Activated CD8-positive, alpha-beta memory T cell treated with anti-CD3 and anti-CD28 coated beads for 36 hours (primary cell): ENCODE results near the gene CLRN2. TPM values are rescaled to one million over a fixed set of nuclear protein-coding genes. Genes with fewer than 3 reads are reported as not detected.
"Not testable (repeated sequence)": the region's sequence is repeated elsewhere in the genome, so short reads cannot be mapped to it uniquely, and the experiment has no call there.

Experiments
- CTCF ChIA-PET: fragments of 350-600 bp; sonication (Branson Sonifier 250); formaldehyde crosslinking; loops from one replicate; lab custom pipeline; 2021; ENCODE audit warnings: antibody characterized with exemption; lab: Charles Lee
- POLR2A ChIA-PET: fragments of 350-600 bp; sonication (Branson Sonifier 250); formaldehyde crosslinking; loops from one replicate; lab custom pipeline; 2021; ENCODE audit warnings: antibody characterized with exemption; lab: Charles Lee
- total RNA-seq, 2 experiments: library from RNA; stranded (reverse); gene quantifications; one replicate each; pipeline ENCODE4 v1.2.3, GENCODE V29; 2021

The CLRN2 gene
- total RNA-seq, 2 experiments from 2014 or later, result not detected

- POLR2A ChIA-PET, result no interaction called here
- CTCF ChIA-PET, result no interaction called here
These were observed 16.7 kb downstream of the CLRN2 start for GRCh38 chr4:17531538-17532285.

GRCh38 chr4:17534705-17535104 is 19.7 kb downstream of the CLRN2 start:
- ChIA-PET POLR2A (no interaction called here), CTCF (interaction anchor here (0.9 kb wide), 1 partner anchor 14 kb away, joined by 4 read pairs; no protein-coding TSS in a partner anchor)

GRCh38 chr4:17535242-17535641 is 20.3 kb downstream of the CLRN2 start:
- CTCF ChIA-PET, result interaction anchor here (0.9 kb wide), 1 partner anchor 14 kb away, joined by 4 read pairs; no protein-coding TSS in a partner anchor
- POLR2A ChIA-PET, result no interaction called here

GRCh38 chr4:17535906-17536305 is 20.9 kb downstream of the CLRN2 start:
- POLR2A ChIA-PET, result no interaction called here
- CTCF ChIA-PET, result no interaction called here

GRCh38 chr4:17537060-17537459 is 22.1 kb downstream of the CLRN2 start:
- POLR2A ChIA-PET, CTCF ChIA-PET: not testable (repeated sequence)

GRCh38 chr4:17544205-17544604 is 29.2 kb downstream of the CLRN2 start:
- POLR2A ChIA-PET, result no interaction called here
- CTCF ChIA-PET, result no interaction called here

GRCh38 chr4:17544831-17545234 is 29.9 kb downstream of the CLRN2 start:
- CTCF ChIA-PET, result interaction anchor here (5.0 kb wide), 1 partner anchor 92 kb away, joined by 24 read pairs; no protein-coding TSS in a partner anchor
- POLR2A ChIA-PET, result no interaction called here

- POLR2A ChIA-PET, result no interaction called here
- CTCF ChIA-PET, result interaction anchor here (5.0 kb wide), 1 partner anchor 91 kb away, joined by 24 read pairs; no protein-coding TSS in a partner anchor
These were observed 30.6 kb downstream of the CLRN2 start for GRCh38 chr4:17545374-17546140.

- ChIA-PET CTCF (interaction anchor here (5.0 kb wide), 1 partner anchor 90 kb away, joined by 24 read pairs; no protein-coding TSS in a partner anchor), POLR2A (no interaction called here)
These were observed 31.3 kb downstream of the CLRN2 start for GRCh38 chr4:17546222-17546621.

- ChIA-PET CTCF (interaction anchor here (5.0 kb wide), 1 partner anchor 90 kb away, joined by 24 read pairs; no protein-coding TSS in a partner anchor), POLR2A (no interaction called here)
These were observed 31.7 kb downstream of the CLRN2 start for GRCh38 chr4:17546678-17547077.

- POLR2A ChIA-PET, result interaction anchor here (0.8 kb wide), 1 partner anchor 38 kb away, joined by 3 read pairs; no protein-coding TSS in a partner anchor
- CTCF ChIA-PET, result interaction anchor here (0.7 kb wide), 1 partner anchor 86 kb away, joined by 3 read pairs; no protein-coding TSS in a partner anchor
These were observed 35.6 kb downstream of the CLRN2 start for GRCh38 chr4:17550549-17550948.

GRCh38 chr4:17552427-17552826 is 37.5 kb downstream of the CLRN2 start:
- ChIA-PET CTCF (interaction anchor here (1.5 kb wide), 1 partner anchor 84 kb away, joined by 3 read pairs; no protein-coding TSS in a partner anchor), POLR2A (no interaction called here)

GRCh38 chr4:17554568-17554967 is 39.6 kb downstream of the CLRN2 start:
- ChIA-PET CTCF (interaction anchor here (1.3 kb wide), 1 partner anchor 82 kb away, joined by 5 read pairs; no protein-coding TSS in a partner anchor), POLR2A (no interaction called here)

- ChIA-PET CTCF (interaction anchor here (0.6 to 1.3 kb wide), 2 partner anchors 80 to 1792 kb away, joined by 3 to 4 read pairs; no protein-coding TSS in a partner anchor), POLR2A (no interaction called here)
These were observed 41.5 kb downstream of the CLRN2 start for GRCh38 chr4:17556498-17556897.

- POLR2A ChIA-PET, result no interaction called here
- CTCF ChIA-PET, result interaction anchor here (1.3 kb wide), 1 partner anchor 78 kb away, joined by 4 read pairs; no protein-coding TSS in a partner anchor
These were observed 42.9 kb downstream of the CLRN2 start for GRCh38 chr4:17557880-17558279.

- CTCF ChIA-PET, result interaction anchor here (1.3 kb wide), 1 partner anchor 94 kb away, joined by 3 read pairs; no protein-coding TSS in a partner anchor
- POLR2A ChIA-PET, result no interaction called here
These were observed 44.2 kb downstream of the CLRN2 start for GRCh38 chr4:17558941-17559708.

GRCh38 chr4:17559709-17560048 is 44.7 kb downstream of the CLRN2 start:
- CTCF ChIA-PET, result interaction anchor here (1.3 kb wide), 1 partner anchor 93 kb away, joined by 3 read pairs; no protein-coding TSS in a partner anchor
- POLR2A ChIA-PET, result no interaction called here

- ChIA-PET POLR2A (no interaction called here), CTCF (interaction anchor here (1.3 kb wide), 1 partner anchor 93 kb away, joined by 3 read pairs; no protein-coding TSS in a partner anchor)
These were observed 45.2 kb downstream of the CLRN2 start for GRCh38 chr4:17560065-17560673.
